ENCODE data around the gene C1orf50.
"Not testable (repeated sequence)": the region's sequence is repeated elsewhere in the genome, so short reads cannot be mapped to it uniquely, and the experiment has no call there.

C1orf50 gene

GRCh38 chr1:42766741-42767509, at the start of gene C1orf50, which contains the start of gene P3H1:
Gene C1orf50, plus strand, starts transcription at chr1:42767249. Its CDS starts 63 bp downstream, at chr1:42767312.
Gene P3H1, minus strand, starts transcription at chr1:42767028. Its CDS starts 57 bp downstream, at chr1:42766971.
- peak; percentile 100 for DNase-seq

DNA sequence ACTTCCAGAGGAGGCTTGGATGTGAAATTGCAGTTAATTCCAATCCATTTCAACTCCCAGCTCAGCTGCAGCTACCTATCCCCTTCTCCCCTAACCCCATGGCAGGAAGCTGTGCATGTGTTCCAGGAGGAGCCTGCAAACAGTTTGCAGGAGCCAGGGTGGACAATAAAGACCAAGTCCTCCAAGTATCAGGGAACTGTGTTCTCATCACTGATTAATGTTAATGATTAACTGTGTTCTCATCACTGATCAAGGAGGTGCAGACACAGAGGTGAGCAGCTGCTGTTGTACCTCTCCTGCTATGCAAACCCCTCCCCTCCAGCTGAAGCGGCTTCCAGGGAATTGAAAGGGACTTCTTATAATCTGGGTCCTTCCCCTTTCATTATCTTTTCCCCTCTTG, 46.2 kb upstream of the C1orf50 start:
- no peak for DNase-seq

GRCh38 chr1:42721926-42722325, 45.1 kb upstream of the C1orf50 start:
- DNase-seq, result no peak

DNA sequence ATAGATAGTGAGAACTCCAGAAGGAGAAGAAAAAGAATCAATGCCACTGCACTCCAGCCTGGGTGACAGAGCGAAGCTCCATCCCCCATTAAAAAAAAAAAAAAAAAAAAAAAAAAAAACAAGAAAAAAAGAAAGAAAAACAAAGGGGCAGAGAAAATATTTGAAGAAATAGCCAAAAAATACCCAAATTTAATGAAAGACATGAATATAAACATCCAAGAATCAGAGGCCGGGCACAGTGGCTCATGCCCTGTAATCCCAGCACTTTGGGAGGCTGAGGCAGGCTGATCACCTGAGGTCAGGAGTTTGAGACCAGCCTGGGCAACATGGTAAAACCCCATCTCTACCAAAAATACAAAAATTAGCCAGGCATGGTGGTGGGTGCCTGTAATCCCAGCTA, 44.6 kb upstream of the C1orf50 start:
- not testable (repeated sequence) for DNase-seq

- no peak for DNase-seq
Observed at GRCh38 chr1:42723511-42723910, 43.5 kb upstream of the C1orf50 start.

- DNase-seq, result not testable (repeated sequence)
Observed at GRCh38 chr1:42725820-42726219, 41.2 kb upstream of the C1orf50 start.

- DNase-seq, result no peak
Observed at GRCh38 chr1:42730002-42730401, 37.0 kb upstream of the C1orf50 start.

DNA sequence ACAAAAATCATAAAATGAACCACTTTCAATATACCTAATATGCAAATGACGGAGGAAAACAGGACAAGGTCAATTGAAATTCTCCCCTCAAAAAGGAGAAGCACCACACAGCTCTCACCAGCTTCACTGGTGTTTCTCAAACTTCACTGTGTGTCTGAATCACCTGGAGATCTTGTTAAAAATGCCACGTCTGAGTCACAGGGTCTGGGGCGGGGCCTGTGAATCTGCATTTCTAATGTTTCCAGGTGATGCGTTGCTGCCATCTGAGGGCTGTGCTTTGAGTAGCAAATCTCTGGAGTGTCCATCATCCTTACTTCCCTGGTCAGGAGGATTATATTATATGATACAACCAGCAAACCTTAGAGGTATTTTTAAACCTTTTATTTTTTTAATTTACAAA, 36.1 kb upstream of the C1orf50 start:
- DNase-seq, result peak; percentile 62

DNA sequence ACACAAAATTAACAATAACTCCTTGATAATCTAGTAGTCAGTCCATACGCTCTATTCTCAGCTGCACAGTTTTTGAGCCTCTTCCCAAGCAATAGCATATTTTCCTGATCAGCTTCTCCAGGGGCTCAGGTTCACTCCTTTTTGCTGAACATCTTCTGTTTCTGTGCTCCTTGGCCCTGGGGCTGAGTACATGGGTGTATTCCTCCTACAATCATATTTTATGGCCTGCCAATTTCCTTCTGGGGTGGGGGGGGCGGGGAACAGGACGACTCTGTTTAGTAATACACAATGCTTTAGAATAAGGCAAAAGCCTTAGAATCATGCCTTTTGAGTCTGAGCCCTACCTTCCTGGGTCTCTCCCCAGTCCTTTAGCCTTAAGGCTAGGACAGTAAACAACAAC, 35.5 kb upstream of the C1orf50 start:
- no peak for DNase-seq

- DNase-seq, result no peak
Observed at GRCh38 chr1:42732126-42732680, 34.8 kb upstream of the C1orf50 start.

DNA sequence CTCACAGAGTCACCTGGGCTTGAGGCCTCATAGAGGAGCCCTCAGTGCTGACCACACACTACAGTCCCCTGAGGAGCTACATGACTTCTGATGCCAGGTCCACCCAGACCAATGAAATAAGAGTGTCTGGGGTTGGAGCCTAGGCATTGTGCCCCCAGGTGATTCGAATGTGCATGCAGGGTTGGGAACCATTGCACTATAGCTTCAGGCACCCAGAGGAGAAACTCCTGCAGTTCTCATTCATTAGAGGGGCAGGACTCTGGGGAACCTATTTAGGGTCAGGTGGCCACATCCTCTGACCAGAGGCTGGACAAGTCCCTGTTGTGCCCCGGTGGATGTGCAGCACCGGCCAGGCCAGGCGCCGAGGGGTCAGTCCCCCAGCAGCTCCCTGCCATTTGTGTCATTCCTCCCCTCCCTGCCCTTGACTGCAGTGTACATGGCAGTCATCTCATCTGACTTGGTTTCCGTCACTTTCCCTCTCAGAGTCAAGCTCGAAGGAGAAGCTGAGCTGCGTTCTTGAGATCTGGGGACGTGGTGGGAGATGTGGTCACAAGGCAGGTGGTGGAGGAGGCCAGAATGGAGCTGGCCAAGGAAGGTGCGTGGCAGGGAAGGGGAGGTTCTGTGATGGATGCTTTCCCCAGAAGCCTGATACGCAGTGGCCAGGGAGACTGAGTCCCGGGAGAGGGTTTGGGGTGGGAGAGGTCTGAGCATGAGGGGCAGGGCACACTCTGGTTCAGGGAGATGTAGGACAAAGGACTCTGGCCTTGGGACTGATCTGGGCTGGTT, 33.4 kb upstream of the C1orf50 start:
- no peak for DNase-seq

DNA sequence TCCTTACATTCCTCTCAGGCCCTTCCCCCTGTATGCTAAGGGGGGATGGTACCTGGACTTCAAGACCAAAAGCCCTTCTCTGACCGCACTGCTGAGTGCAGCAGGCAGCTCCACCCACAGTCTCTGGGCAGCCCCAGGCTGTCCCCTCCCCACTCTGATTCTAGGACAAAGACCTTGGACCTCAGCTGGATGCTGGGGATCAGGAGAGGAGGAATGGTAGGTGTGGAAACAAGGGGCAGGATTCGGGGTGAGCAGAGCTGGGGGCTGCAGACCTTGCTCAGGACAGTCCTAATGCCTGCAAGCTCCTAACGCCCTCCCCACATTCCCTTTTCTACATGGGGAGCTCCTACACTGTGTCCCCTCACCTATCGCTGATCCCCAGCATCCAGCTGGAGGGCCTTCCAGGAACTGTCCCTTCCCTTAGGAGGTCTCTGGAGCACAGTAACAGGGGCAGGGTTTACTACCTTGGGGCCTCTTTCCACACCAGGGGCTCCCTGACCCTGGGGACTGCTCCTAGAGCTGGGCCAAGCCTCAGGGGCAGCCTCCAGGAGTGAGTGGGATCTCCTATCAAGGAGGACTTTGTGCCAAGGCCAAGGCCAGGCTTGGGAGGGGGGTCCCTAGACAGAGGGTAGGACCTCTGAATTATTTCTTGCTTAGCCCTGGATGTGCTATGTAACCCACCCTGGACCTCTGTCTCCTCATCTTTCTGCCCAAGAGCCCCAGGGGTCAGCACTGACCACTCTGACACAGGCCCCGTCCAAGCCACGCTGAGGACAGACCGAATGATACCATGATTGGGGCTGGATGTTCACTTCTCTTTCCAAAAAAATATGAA, 32.6 kb upstream of the C1orf50 start:
- no peak for DNase-seq

DNA sequence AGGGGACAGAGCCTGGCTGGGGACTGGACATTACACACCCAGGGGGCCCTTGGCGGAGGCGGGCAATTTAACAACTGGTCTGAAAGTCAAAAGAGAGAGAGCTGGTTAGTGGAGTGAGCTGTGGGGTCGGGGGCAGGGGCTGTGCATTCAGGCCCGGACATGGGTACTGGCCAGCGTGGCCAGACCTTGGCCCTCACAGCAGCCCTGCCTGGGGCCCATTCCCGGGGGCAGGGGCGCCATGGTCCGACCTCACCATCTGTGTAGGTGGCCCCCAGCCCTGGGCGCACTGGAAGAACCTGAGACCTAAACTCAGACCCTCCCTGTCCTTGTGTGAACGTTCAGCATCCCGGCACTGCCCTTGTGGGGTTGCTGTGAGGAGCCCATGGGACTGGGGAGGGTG, 32.0 kb upstream of the C1orf50 start:
- DNase-seq, result no peak

DNA sequence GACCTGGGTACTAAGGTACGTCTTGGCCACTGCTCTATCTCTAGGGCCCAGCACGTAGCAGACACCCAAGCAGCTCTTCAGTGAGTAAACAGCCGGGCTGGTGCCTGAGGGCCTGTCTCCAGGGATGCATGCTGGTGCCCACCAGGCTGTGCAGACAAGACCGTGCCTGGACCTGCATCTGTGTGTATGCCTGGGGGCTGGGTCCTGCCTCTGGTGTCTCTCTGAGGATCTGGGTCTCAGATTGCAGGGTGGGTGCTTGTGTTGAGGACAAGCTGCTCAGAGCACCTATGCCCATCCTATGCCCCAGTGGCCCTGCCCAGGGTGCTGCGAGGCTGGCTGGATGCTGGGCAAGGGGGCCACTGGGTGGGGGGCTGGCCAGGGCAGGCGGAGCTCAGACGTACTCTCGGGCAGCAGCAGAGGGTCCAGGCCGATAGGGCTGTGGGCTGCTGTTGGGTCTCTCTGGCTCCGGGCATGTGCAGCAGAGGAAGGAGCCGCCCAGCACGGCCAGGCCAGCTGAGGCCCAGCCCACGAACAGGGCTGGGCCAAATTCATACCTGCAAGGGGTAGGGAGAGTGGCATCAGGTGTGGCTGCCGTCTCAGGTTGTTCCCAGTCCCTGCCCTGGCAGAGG, 31.5 kb upstream of the C1orf50 start:
- no peak for DNase-seq

- DNase-seq, result no peak
Observed at GRCh38 chr1:42736152-42736551, 30.9 kb upstream of the C1orf50 start.

DNA sequence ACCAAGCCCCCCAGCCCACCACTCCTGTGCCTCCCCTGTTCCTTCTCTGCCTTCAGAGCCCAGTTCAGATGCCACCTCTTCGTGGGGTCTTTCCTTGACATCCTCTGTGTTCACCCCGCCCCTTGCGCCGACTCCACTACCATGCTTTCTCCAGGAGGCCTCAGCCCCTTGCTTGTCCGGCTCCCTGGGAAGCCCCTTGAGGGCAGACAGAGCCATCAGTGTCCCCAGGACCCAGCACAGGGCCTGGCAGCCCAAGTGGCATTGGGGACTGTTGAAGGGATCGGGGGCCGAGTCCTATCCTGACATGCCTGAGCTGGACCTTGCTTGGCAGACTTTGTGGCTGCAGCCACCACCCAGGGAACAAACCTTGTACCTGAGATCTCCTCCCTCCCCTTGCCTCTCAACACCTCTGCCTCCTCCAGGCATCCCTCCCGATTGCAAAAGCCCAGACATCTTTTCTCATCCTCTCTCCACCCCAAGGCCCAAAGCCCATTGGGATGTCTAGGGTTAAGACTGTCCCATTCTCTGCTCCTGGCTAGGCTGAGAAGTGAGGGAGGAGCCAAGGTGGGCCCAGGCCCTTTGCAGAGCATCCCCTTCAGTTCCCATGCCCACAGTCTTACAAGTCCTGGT, 30.4 kb upstream of the C1orf50 start:
- DNase-seq, result no peak

- DNase-seq, result no peak
Observed at GRCh38 chr1:42737257-42737656, 29.8 kb upstream of the C1orf50 start.

DNA sequence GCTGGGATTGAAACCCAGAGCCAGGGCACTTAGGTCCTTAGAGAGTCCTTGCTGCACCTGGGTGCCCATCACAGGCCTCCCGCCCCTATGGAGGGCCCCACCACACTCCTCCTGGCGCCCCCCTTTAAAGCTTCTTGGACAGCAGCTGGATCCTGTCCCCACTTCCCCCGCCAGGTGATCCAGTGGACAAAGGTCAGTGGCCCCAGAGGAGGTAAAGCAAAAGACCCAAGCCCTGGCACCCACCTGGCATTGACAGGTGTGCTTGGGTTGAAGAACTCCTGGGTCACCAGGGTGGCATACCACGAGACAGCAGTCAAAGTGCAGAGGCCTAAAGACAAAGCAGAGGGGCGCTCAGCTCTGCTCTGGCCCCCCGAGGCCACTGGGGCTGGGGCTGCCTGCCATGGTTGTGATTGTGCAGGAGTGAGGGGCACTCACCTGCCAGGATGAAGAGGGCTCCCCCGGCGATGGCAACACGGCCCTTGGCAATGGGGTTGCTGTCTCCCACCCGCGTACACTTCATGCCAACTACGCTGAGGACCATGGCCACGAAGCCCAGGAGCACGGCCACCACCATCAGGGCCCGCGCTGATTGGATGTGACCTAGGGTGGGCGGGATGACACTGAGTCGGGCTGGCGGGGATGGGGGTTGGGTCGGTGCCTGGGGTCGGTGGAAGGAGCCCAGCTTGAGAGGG, 28.9 kb upstream of the C1orf50 start:
- DNase-seq, result no peak

DNA sequence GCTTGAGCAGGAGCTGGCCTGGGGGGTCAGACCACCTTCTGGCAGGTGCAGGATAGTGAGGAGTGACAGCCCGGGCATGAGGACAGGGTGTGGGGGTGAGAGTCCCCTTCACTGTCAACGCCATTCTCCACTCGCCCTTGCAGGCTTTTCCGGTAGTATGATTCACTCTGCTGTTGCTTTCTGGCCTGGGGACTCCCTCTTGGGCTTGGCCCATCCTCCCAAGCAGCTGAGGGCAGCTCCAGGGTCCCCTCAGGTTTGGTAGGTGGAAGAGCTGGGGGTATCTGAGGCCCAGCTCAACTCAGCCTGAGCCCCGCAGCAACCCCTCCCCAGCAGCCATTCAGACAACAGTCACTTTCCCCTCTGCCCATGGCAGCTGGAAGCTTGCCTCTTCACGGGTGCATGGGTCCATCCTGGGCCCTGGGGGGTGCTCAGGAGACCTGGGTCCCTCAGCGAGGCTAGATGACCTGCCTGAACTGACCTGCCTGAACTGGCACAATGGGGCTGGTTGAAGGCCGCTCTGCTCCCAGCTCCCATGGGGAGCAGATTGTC, 28.3 kb upstream of the C1orf50 start:
- no peak for DNase-seq

GRCh38 chr1:42739753-42740700, 27.0 kb upstream of the C1orf50 start, which contains the start of gene CLDN19:
Gene CLDN19, minus strand, starts transcription at chr1:42740236. Its CDS starts 173 bp downstream, at chr1:42740063.
- no peak for DNase-seq
